Neuron (in vitro differentiated cells): ENCODE data around the gene PRAME.

ENCODE experiments used
- H2AFZ ChIP-seq: one replicate; pipeline ENCODE4 v1.6.1; 2013; ENCODE audit warnings: low read depth, mild to moderate bottlenecking, inconsistent platforms, low read length, moderate library complexity
- H3K27me3 ChIP-seq: one replicate; pipeline ENCODE4 v1.6.1; 2013; ENCODE audit warnings: low read length; ENCODE audit not compliant: insufficient read depth
- H3K36me3 ChIP-seq: one replicate; pipeline ENCODE4 v1.6.1; 2013; ENCODE audit warnings: low read length; ENCODE audit not compliant: insufficient read depth
- H3K4me1 ChIP-seq: one replicate; pipeline ENCODE4 v1.6.1; 2013; ENCODE audit warnings: low read length; ENCODE audit not compliant: insufficient read depth
- H3K4me3 ChIP-seq: 2 replicates; pipeline ENCODE4 v1.5.1; 2013; ENCODE audit warnings: mild to moderate bottlenecking, low read length, moderate library complexity
- H3K9me3 ChIP-seq: one replicate; pipeline ENCODE4 v1.6.1; 2013; ENCODE audit warnings: low read length

PRAME gene

GRCh38 chr22:22553141-22553540, 5.9 kb downstream of the PRAME start:
- Histone ChIP-seq H3K4me1 (no peaks in the 10 kb centered on the region), H3K36me3 (no peaks in the 10 kb centered on the region), H3K4me3 (no peak overlapping the region), H2AFZ (no peak overlapping the region), H3K9me3 (no peaks in the 10 kb centered on the region), H3K27me3 (peaks cover 18% of the 10 kb centered on the region)

- no peak overlapping the region for H2AFZ ChIP-seq
- no peaks in the 10 kb centered on the region for H3K4me1 ChIP-seq
- H3K9me3 ChIP-seq: no peaks in the 10 kb centered on the region
- H3K27me3 ChIP-seq: peaks cover 18% of the 10 kb centered on the region
- no peak overlapping the region for H3K4me3 ChIP-seq
- no peaks in the 10 kb centered on the region for H3K36me3 ChIP-seq
Measured at GRCh38 chr22:22552630-22553029, 6.4 kb downstream of the PRAME start.

- H3K4me1 ChIP-seq: no peaks in the 10 kb centered on the region
- no peaks in the 10 kb centered on the region for H3K36me3 ChIP-seq
- H3K4me3 ChIP-seq: no peak overlapping the region
- peaks cover 27% of the 10 kb centered on the region for H3K27me3 ChIP-seq
- H3K9me3 ChIP-seq: no peaks in the 10 kb centered on the region
- no peak overlapping the region for H2AFZ ChIP-seq
Measured at GRCh38 chr22:22550789-22551434, 8.2 kb downstream of the PRAME start.

- Histone ChIP-seq H3K27me3 (peaks cover 20% of the 10 kb centered on the region), H3K4me3 (no peak overlapping the region), H3K36me3 (no peaks in the 10 kb centered on the region), H3K4me1 (no peaks in the 10 kb centered on the region), H2AFZ (no peak overlapping the region), H3K9me3 (no peaks in the 10 kb centered on the region)
Measured at GRCh38 chr22:22548910-22549309, 10.2 kb downstream of the PRAME start.

- no peak overlapping the region for H3K4me3 ChIP-seq
- peaks cover 20% of the 10 kb centered on the region for H3K27me3 ChIP-seq
- H2AFZ ChIP-seq: no peak overlapping the region
- H3K36me3 ChIP-seq: no peaks in the 10 kb centered on the region
- H3K9me3 ChIP-seq: no peaks in the 10 kb centered on the region
- no peaks in the 10 kb centered on the region for H3K4me1 ChIP-seq
Measured at GRCh38 chr22:22548317-22548716, 10.7 kb downstream of the PRAME start.

GRCh38 chr22:22547692-22548300, 11.3 kb downstream of the PRAME start:
- no peaks in the 10 kb centered on the region for H3K9me3 ChIP-seq
- H3K4me3 ChIP-seq: no peak overlapping the region
- no peaks in the 10 kb centered on the region for H3K36me3 ChIP-seq
- H3K27me3 ChIP-seq: peaks cover 20% of the 10 kb centered on the region
- H3K4me1 ChIP-seq: no peaks in the 10 kb centered on the region
- H2AFZ ChIP-seq: no peak overlapping the region

GRCh38 chr22:22547226-22547625, 11.8 kb downstream of the PRAME start:
- Histone ChIP-seq H3K36me3 (no peaks in the 10 kb centered on the region), H3K9me3 (no peaks in the 10 kb centered on the region), H3K4me3 (no peak overlapping the region), H3K4me1 (no peaks in the 10 kb centered on the region), H2AFZ (no peak overlapping the region), H3K27me3 (peaks cover 20% of the 10 kb centered on the region)

GRCh38 chr22:22546490-22546889, 12.6 kb downstream of the PRAME start:
- no peak overlapping the region for H3K4me3 ChIP-seq
- no peaks in the 10 kb centered on the region for H3K4me1 ChIP-seq
- H3K36me3 ChIP-seq: no peaks in the 10 kb centered on the region
- H2AFZ ChIP-seq: no peak overlapping the region
- H3K27me3 ChIP-seq: peaks cover 20% of the 10 kb centered on the region
- H3K9me3 ChIP-seq: no peaks in the 10 kb centered on the region

- Histone ChIP-seq H3K36me3 (no peaks in the 10 kb centered on the region), H3K4me3 (no peak overlapping the region), H3K27me3 (peaks cover 16% of the 10 kb centered on the region), H3K4me1 (no peaks in the 10 kb centered on the region), H3K9me3 (no peaks in the 10 kb centered on the region), H2AFZ (no peak overlapping the region)
Measured at GRCh38 chr22:22545084-22545483, 14.0 kb downstream of the PRAME start.

- Histone ChIP-seq H2AFZ (no peak overlapping the region), H3K4me3 (no peak overlapping the region), H3K27me3 (no peaks in the 10 kb centered on the region), H3K9me3 (no peaks in the 10 kb centered on the region), H3K4me1 (no peaks in the 10 kb centered on the region), H3K36me3 (no peaks in the 10 kb centered on the region)
Measured at GRCh38 chr22:22538226-22538989, 20.7 kb downstream of the PRAME start.

GRCh38 chr22:22536916-22537315, 22.1 kb downstream of the PRAME start:
- Histone ChIP-seq H3K4me3 (no peak overlapping the region), H3K4me1 (no peaks in the 10 kb centered on the region), H2AFZ (no peak overlapping the region), H3K9me3 (no peaks in the 10 kb centered on the region), H3K27me3 (no peaks in the 10 kb centered on the region), H3K36me3 (no peaks in the 10 kb centered on the region)

GRCh38 chr22:22536515-22536914, 22.6 kb downstream of the PRAME start:
- H3K4me3 ChIP-seq: no peak overlapping the region
- no peak overlapping the region for H2AFZ ChIP-seq
- H3K27me3 ChIP-seq: no peaks in the 10 kb centered on the region
- H3K4me1 ChIP-seq: no peaks in the 10 kb centered on the region
- H3K9me3 ChIP-seq: no peaks in the 10 kb centered on the region
- H3K36me3 ChIP-seq: no peaks in the 10 kb centered on the region

- Histone ChIP-seq H3K27me3 (no peaks in the 10 kb centered on the region), H3K9me3 (no peaks in the 10 kb centered on the region), H3K4me1 (no peaks in the 10 kb centered on the region), H2AFZ (no peak overlapping the region), H3K4me3 (no peak overlapping the region), H3K36me3 (no peaks in the 10 kb centered on the region)
Measured at GRCh38 chr22:22535662-22536061, 23.4 kb downstream of the PRAME start.
